Erythroblast (primary cell): ENCODE data around the gene FLAD1.

ENCODE experiments used
- GATA1 ChIP-seq: IDR thresholded peaks from 2 replicates; pipeline ENCODE4 v1.6.1; 2011; ENCODE audit warnings: low read depth, mild to moderate bottlenecking, control low read depth, low read length, moderate library complexity
- POLR2A ChIP-seq: IDR thresholded peaks from 2 replicates; pipeline ENCODE4 v1.6.1; 2011; ENCODE audit warnings: mild to moderate bottlenecking, low read length

GRCh38 chr1:154958681-154959425 is 24.3 kb upstream of the FLAD1 start:
- TF ChIP-seq POLR2A (no peak), GATA1 (no peak)
